ENCODE data around the gene MAD2L1BP. TPM values are rescaled to one million over a fixed set of nuclear protein-coding genes. Genes with fewer than 3 reads are reported as not detected.

Gene MAD2L1BP
- total RNA-seq, 1 experiment from 2014 or later, result 44.2 TPM

GRCh38 chr6:43645613-43645964, 9.9 kb downstream of the MAD2L1BP start:
- POLR2A ChIA-PET, result no interaction called here

GRCh38 chr6:43647613-43648012, 12.0 kb downstream of the MAD2L1BP start:
- POLR2A ChIA-PET, result no interaction called here
- H3K4me3 ChIP-seq (ENCODE audit: low read depth in 2 of 2, low read length in 2 of 2), result no peak overlapping the region
- H3K27ac ChIP-seq (ENCODE audit: low read length), result no peak overlapping the region
- in situ Hi-C loops (cut with HindIII; ENCODE audit: low pct_unique_long_range_greater_than_20kb, low sequenced_read_pairs) (no loop called here), intact Hi-C loops (cut with micrococcal nuclease; ENCODE audit: unreplicated experiment) (no loop called here)
- no TSS peak for BruUV-seq (replicated peaks)
- TF ChIP-seq CTCF (IDR thresholded peaks at IDR 0.05), result no peak
- no peak for TF ChIP-seq TCF7L2 (IDR thresholded peaks at IDR 0.05; ENCODE audit: low read depth, low read length)
- TF ChIP-seq SIN3A (IDR thresholded peaks at IDR 0.05; ENCODE audit: borderline replicate concordance, insufficient read depth, low read depth, low read length), result no peak
- no peak for TF ChIP-seq POLR2AphosphoS5 (IDR thresholded peaks at IDR 0.05; ENCODE audit: low read depth, low read length)
- TF ChIP-seq REST (IDR thresholded peaks at IDR 0.05; ENCODE audit: insufficient read depth in 1 of 2, low read depth in 2 of 2, low read length in 1 of 2), result no peak
- no peaks in the 10 kb centered on the region for H3K27me3 ChIP-seq (ENCODE audit: control insufficient read depth, insufficient read depth, low read length)
- CTCF ChIA-PET, result no interaction called here
- no peak for DNase-seq (ENCODE audit: low read depth, low spot score)
- no peaks in the 10 kb centered on the region for H3K36me3 ChIP-seq (ENCODE audit: control insufficient read depth, insufficient read depth, low read length)
- H3K9me3 ChIP-seq (ENCODE audit: control insufficient read depth, insufficient read depth, low read depth, low read length), result no peaks in the 10 kb centered on the region
- H3K4me1 ChIP-seq (ENCODE audit: control insufficient read depth, insufficient read depth, low read length), result peaks cover 2% of the 10 kb centered on the region; the same call in 1 of the 2 replicates
- ATAC-seq, result no peak

More at GRCh38 chr6:43645613-43645964, 9.9 kb downstream of the MAD2L1BP start:
- TF ChIP-seq SIN3A (IDR thresholded peaks at IDR 0.05; ENCODE audit: borderline replicate concordance, insufficient read depth, low read depth, low read length), result no peak
- no peak for TF ChIP-seq TCF7L2 (IDR thresholded peaks at IDR 0.05; ENCODE audit: low read depth, low read length)
- no peak for TF ChIP-seq REST (IDR thresholded peaks at IDR 0.05; ENCODE audit: insufficient read depth in 1 of 2, low read depth in 2 of 2, low read length in 1 of 2)
- TF ChIP-seq POLR2AphosphoS5 (IDR thresholded peaks at IDR 0.05; ENCODE audit: low read depth, low read length), result no peak
- TF ChIP-seq CTCF (IDR thresholded peaks at IDR 0.05), result no peak
- in situ Hi-C loops (cut with HindIII; ENCODE audit: low pct_unique_long_range_greater_than_20kb, low sequenced_read_pairs), result no loop called here
- Histone ChIP-seq H3K36me3 (ENCODE audit: control insufficient read depth, insufficient read depth, low read length) (no peaks in the 10 kb centered on the region), H3K4me3 (ENCODE audit: low read depth in 2 of 2, low read length in 2 of 2) (peak overlapping the region; percentile 42 to 54), H3K4me1 (ENCODE audit: control insufficient read depth, insufficient read depth, low read length) (peaks cover 2% of the 10 kb centered on the region; the same call in 1 of the 2 replicates), H3K9me3 (ENCODE audit: control insufficient read depth, insufficient read depth, low read depth, low read length) (no peaks in the 10 kb centered on the region), H3K27ac (ENCODE audit: low read length) (no peak overlapping the region), H3K27me3 (ENCODE audit: control insufficient read depth, insufficient read depth, low read length) (no peaks in the 10 kb centered on the region)
- no peak for DNase-seq (ENCODE audit: low read depth, low spot score)
- ATAC-seq, result peak; percentile 26; the same call in 1 of the 2 replicates
- intact Hi-C loops (cut with micrococcal nuclease; ENCODE audit: unreplicated experiment), result no loop called here
- no TSS peak for BruUV-seq (replicated peaks)
- CTCF ChIA-PET, result no interaction called here

Data from Panc1 (cell line).